SK-N-SH treated with all-trans-retinoic acid at 6 μM for 48 hours (cell line): ENCODE results near the gene ICA1.

Source experiments
- ARNTL ChIP-seq: fragments of 450-650 bp; formaldehyde crosslinking; IDR thresholded peaks from 2 replicates; pipeline ENCODE4 v1.5.0; 2020; ENCODE audit warnings: low read depth, mild to moderate bottlenecking, moderate library complexity, borderline replicate concordance
- CREB5 ChIP-seq: fragments of 250-450 bp; sonication (Bioruptor Pico); IDR thresholded peaks from 2 replicates; pipeline ENCODE4 v1.5.1; 2020; ENCODE audit warnings: low read depth, mild to moderate bottlenecking, moderate library complexity
- SNAI2 ChIP-seq: fragments of 250-450 bp; sonication (Bioruptor Pico); IDR thresholded peaks from 2 replicates; pipeline ENCODE4 v1.5.0; 2020; ENCODE audit warnings: mild to moderate bottlenecking, moderate library complexity
- ZNF565 ChIP-seq: fragments of 450-650 bp; formaldehyde crosslinking; conservative IDR thresholded peaks from 2 replicates; pipeline ENCODE4 v1.5.0; 2020; ENCODE audit warnings: low read depth, mild to moderate bottlenecking, moderate library complexity
- ZNF70 ChIP-seq: fragments of 450-650 bp; formaldehyde crosslinking; IDR thresholded peaks from 2 replicates; pipeline ENCODE4 v1.5.0; 2020; ENCODE audit warnings: mild to moderate bottlenecking, moderate library complexity

- no peak for TF ChIP-seq ZNF565 (CRISPR knock-in tag)
- TF ChIP-seq SNAI2 (CRISPR knock-in tag), result no peak
- no peak for TF ChIP-seq ARNTL (CRISPR knock-in tag)
- TF ChIP-seq CREB5 (CRISPR knock-in tag), result no peak
- no peak for TF ChIP-seq ZNF70 (CRISPR knock-in tag)
These were observed 142.7 kb downstream of the ICA1 start for GRCh38 chr7:8119262-8119661.
